Uterus (tissue), 2 donors: Measurements from ENCODE around the gene MAGI2.

Experiments
- POLR2A ChIP-seq, 2 donors: fragments of 450-650 bp; IDR thresholded peaks; one replicate each; pipeline ENCODE4 v1.6.1; 2016; ENCODE audit warnings: antibody characterized with exemption in 2 of 2, mild to moderate bottlenecking in 1 of 2, moderate library complexity in 1 of 2
- TF ChIP-seq, protein P1 (sequence below), 4 experiments: fragments of 200-600 bp in 2 of 4; fragments of 450-650 bp in 2 of 4; sonication (generic) in 2 of 4; IDR thresholded peaks; one replicate each; pipeline ENCODE4 v1.5.1; 2016 to 2019; ENCODE audit warnings: antibody characterized with exemption in 4 of 4, mild to moderate bottlenecking in 2 of 4, moderate library complexity in 1 of 4

DNA sequence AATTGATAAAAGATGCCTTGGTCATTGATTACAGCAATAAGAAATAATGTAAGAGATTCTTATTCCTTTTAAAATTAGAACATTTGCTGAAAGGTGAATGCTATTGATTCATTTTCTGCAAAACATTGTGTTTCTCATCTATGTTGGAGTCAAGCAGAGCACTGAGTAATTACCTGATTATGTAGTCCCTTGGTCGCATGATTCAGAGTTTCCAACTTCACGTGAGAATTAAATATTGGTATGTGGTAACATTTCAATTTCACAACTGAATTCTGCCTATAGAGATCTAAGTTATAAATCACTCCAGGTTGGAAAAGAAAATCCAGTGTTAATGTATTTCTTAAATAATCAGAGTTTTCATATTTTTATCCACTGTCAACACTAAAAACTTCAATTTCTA is 953.5 kb downstream of the MAGI2 start:
- no peak for TF ChIP-seq POLR2A (IDR thresholded peaks at IDR 0.05)
- TF ChIP-seq, protein P1, sequence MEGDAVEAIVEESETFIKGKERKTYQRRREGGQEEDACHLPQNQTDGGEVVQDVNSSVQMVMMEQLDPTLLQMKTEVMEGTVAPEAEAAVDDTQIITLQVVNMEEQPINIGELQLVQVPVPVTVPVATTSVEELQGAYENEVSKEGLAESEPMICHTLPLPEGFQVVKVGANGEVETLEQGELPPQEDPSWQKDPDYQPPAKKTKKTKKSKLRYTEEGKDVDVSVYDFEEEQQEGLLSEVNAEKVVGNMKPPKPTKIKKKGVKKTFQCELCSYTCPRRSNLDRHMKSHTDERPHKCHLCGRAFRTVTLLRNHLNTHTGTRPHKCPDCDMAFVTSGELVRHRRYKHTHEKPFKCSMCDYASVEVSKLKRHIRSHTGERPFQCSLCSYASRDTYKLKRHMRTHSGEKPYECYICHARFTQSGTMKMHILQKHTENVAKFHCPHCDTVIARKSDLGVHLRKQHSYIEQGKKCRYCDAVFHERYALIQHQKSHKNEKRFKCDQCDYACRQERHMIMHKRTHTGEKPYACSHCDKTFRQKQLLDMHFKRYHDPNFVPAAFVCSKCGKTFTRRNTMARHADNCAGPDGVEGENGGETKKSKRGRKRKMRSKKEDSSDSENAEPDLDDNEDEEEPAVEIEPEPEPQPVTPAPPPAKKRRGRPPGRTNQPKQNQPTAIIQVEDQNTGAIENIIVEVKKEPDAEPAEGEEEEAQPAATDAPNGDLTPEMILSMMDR (IDR thresholded peaks at IDR 0.05) = no peak
